GM12875 (cell line): ENCODE data around the gene RFNG.

ENCODE experiments used
- H3K4me3 ChIP-seq: one replicate; pipeline ENCODE4 v1.5.1; 2011; ENCODE audit warnings: low read depth, low read length, control low read depth
- TF ChIP-seq, protein P1 (sequence below): IDR thresholded peaks from 2 replicates; pipeline ENCODE4 v1.5.1; 2011; ENCODE audit warnings: low read depth, mild to moderate bottlenecking, control low read depth, inconsistent platforms, low read length, moderate library complexity, borderline replicate concordance; ENCODE audit not compliant: insufficient read depth

RFNG gene

DNA sequence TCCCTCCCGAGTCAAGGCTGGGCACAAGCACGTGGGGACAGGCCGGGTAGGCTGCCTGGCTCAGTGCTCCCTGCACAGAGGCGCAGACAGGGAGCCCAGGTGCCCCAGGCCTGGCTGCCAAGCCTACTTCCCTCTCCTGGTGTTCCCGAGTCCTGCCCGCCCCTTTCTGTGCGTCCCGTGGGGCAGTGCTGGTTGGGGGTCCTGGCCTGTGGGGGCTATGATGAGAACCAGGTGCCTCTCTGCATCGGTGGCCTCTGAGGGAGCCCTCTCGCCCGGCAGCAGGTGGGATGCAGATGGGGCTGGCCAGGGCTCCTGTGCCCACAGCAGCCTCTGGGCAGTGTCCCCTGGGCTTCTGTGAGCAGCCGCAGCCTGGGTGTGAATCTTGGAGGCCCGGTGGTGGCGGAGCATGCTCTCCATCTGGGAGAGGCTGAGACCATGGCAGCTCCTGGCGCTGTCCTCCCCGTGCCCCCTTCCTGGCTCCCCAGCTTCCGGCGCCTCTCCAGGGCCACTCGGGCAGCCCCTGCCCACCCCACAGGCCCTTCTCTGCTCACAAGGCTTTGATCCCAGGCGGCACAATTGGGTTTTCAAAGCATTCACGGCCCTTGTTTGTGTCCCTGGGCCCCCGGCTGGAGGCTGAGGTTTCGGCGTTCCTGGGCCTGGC lies 36.2 kb downstream of the RFNG start:
- TF ChIP-seq, protein P1, sequence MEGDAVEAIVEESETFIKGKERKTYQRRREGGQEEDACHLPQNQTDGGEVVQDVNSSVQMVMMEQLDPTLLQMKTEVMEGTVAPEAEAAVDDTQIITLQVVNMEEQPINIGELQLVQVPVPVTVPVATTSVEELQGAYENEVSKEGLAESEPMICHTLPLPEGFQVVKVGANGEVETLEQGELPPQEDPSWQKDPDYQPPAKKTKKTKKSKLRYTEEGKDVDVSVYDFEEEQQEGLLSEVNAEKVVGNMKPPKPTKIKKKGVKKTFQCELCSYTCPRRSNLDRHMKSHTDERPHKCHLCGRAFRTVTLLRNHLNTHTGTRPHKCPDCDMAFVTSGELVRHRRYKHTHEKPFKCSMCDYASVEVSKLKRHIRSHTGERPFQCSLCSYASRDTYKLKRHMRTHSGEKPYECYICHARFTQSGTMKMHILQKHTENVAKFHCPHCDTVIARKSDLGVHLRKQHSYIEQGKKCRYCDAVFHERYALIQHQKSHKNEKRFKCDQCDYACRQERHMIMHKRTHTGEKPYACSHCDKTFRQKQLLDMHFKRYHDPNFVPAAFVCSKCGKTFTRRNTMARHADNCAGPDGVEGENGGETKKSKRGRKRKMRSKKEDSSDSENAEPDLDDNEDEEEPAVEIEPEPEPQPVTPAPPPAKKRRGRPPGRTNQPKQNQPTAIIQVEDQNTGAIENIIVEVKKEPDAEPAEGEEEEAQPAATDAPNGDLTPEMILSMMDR, result no peak
- no peak overlapping the region for H3K4me3 ChIP-seq

DNA sequence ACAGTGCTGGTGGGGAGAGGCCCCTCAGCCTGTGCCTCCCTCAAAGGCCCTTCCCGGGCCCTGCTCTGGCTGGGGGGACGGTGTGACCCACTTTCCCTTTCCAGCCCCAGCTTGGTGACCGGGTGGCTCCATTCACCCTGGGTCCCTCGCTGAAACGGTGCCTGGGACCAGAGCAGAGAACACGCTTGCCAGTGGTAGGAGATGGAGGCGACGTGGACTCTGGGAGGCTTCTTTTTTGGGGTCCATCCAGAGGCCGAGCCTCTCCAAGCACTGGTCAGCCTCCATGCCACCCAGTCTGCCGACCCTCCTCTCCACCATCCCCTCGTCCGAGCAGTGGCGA lies 36.7 kb downstream of the RFNG start:
- H3K4me3 ChIP-seq, result no peak overlapping the region
- TF ChIP-seq, protein P1, result no peak

DNA sequence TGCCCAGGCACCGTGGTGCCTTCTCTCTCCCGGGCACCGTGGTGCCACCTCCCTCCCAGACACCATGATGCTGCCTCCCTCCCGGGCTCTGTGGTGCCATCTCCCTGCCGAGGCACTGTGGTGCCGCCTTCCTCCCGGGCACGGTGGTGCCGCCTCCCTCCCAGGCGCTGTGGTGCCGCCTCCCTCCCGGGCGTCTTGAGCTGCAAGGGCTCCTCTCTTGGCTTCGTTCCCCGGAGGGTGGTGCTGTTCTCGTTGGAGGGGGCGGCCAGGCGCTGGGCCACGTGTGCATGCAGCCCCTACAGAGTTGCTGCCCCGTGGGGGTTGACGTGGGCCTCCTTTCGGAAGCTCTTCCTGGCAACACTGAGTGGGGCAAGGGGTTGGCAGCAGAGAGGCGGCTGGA lies 37.2 kb downstream of the RFNG start:
- TF ChIP-seq, protein P1, result no peak
- no peak overlapping the region for H3K4me3 ChIP-seq

DNA sequence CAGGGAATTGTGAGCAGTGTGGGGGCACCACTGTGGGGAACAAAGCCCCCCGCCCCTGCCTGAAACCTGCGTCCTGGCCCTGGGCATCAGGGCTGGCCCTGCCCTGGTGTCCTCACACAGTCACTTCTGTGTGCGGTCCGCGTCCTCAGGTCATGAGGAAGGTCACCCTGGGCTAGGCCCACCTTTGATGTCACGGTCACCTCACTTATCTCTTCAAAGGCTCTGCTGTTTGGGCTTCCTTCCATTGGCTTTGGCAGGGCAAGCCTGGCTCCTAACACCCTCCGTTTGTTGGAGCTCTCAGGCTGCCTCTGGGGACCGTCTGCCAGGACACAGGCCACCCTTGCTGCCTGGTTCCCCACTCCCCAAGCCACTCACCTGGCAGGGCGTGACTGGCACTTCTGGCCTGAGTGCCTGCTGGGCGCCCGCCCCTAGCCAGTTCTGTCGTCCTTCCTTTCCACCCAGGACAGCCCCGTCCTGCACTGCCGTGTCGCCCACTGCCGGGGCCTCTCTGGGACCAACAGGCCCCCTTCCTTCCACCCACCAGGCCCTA lies 37.8 kb downstream of the RFNG start:
- TF ChIP-seq, protein P1, result no peak
- no peak overlapping the region for H3K4me3 ChIP-seq

DNA sequence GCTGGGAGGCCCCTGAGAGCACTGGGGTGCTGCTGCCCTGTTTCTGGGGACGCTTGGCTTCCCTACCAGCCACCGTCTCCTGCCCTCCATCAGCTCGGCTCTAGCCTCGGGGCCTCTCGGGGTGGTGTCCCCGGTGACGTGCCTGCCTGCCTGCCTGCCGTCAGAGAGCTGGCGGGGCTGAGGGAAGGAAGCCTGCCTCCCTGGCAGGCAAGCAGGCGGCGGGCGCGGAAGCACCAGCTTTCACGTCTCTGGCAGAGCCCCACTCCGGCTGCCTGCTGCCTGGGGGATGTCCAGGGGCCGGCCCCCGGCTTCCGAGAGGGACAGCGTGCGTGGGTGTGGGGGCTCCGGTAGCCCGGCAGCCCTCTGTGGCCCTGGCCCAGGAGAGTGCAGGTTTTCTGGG lies 38.3 kb downstream of the RFNG start:
- TF ChIP-seq, protein P1, result no peak
- H3K4me3 ChIP-seq, result no peak overlapping the region

DNA sequence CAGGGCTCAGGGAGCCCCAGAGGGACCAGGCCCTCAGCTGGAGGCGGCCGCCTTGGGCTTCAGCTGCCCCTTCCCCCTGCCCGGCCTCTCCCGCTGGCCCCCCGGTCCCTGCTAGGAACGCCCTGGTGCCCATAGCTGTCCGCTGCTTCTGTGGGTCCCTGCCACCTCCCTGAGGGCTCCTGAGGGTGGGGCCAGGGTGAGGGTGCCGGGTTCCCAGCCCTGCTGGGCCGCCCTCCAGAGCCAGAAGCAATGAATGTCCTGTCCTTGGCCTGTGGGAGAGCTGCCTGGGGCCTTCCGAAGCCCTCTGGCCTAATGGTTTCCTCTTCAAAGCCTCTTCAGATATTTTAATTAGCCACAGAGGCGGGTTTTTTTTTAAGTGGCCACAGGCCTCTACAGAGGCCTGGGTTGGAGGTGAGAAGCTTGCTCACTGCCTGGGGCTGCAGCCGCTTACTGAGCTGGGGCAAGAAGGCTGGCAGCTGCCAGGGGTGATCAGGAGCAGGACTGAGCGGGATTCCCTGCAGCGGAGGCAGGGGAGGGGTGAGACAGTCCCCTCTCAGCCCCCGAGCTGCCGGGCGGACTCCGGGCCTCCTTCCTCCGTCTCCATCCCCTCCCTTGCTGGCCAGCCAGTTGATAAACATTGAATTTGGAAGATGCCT lies 38.8 kb downstream of the RFNG start:
- TF ChIP-seq, protein P1, result no peak
- no peak overlapping the region for H3K4me3 ChIP-seq

DNA sequence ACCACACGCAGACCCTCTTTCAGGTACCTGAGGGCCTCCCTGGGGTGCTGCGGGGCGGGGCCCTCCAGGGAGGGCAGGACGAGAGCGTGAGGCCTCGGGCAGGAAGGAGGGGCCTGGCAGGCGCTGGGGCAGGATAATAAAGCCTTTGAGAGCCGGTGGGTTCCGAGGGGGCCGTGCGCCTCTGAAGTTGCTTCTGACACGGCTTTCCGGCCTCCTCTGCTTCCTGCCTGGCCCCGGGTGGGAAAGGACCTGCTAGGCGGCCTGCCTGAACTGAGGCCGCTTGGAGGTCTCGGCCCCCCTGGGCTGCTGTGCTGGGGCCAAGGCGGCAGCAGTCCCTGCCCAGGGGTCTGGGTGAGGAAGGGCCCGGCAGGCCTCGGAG lies 39.4 kb downstream of the RFNG start:
- no peak overlapping the region for H3K4me3 ChIP-seq
- TF ChIP-seq, protein P1, result no peak
